GM12878 (cell line): ENCODE data around the gene TSC22D1. TPM values are rescaled to one million over a fixed set of nuclear protein-coding genes. Genes with fewer than 3 reads are reported as not detected.

Experiments
- ATAC-seq: fragments of 200-7000 bp; cut with Tn5 transposase; 3 replicates; pipeline ENCODE4 v1.9.1; 2020; ENCODE audit warnings: mild to moderate bottlenecking, moderate library complexity
- BruUV-seq: library from RNA; stranded (reverse); fragments of 400-500 nt; replicated peaks from 2 replicates; lab custom pipeline; 2021; lab: Mats Ljungman, UMichigan
- CTCF ChIA-PET: fragments of 300-600 bp; sonication (Branson Sonifier 250); formaldehyde crosslinking; extraction: SDS; loops from one replicate; lab custom pipeline; 2021; ENCODE audit warnings: inconsistent platforms; lab: Yijun Ruan, JAX
- POLR2A ChIA-PET: fragments of 350-600 bp; formaldehyde crosslinking; extraction: SDS; loops from one replicate; lab custom pipeline; 2021; ENCODE audit warnings: inconsistent platforms; lab: Charles Lee
- RAD21 ChIA-PET: fragments of 300-600 bp; sonication (Branson Sonifier 250); formaldehyde crosslinking; loops from one replicate; lab custom pipeline; 2023; ENCODE audit warnings: antibody characterized with exemption; ENCODE audit not compliant: unreplicated experiment; lab: Charles Lee
- SMC1A ChIA-PET: fragments of 300-600 bp; sonication (Branson Sonifier 250); formaldehyde crosslinking; loops from one replicate; lab custom pipeline; 2023; ENCODE audit not compliant: unreplicated experiment, uncharacterized antibody; lab: Charles Lee
- DNase-seq: peaks from one replicate; pipeline ENCODE4 v3.0.0-alpha.2; 2011; ENCODE audit warnings: low read depth, low spot score
- FAIRE-seq: peaks from 3 replicates; lab custom pipeline; 2011; peaks lifted over from hg19 to GRCh38; lab: Jason Lieb, UNC
- H2AFZ ChIP-seq: 2 replicates; pipeline ENCODE4 v1.6.0; 2011; ENCODE audit warnings: low read depth, low read length, control low read depth; ENCODE audit not compliant: control insufficient read depth
- H3K27ac ChIP-seq: 2 replicates; pipeline ENCODE4 v1.5.1; 2011; ENCODE audit warnings: control low read depth; ENCODE audit not compliant: control insufficient read depth, insufficient read depth
- H3K27me3 ChIP-seq, 2 experiments: replicated peaks in 1 of 2; 2 replicates each; pipeline versions ENCODE4 v1.6.0 to v1.6.1; 2011; ENCODE audit warnings: low read length in 1 of 2; ENCODE audit not compliant: control insufficient read depth in 2 of 2, insufficient read depth in 2 of 2
- H3K36me3 ChIP-seq, 2 experiments: 2 replicates each; pipeline ENCODE4 v1.5.1; 2011; ENCODE audit warnings: low read length in 1 of 2; ENCODE audit not compliant: control insufficient read depth in 2 of 2, insufficient read depth in 2 of 2
- H3K4me1 ChIP-seq: 2 replicates; pipeline ENCODE4 v1.6.1; 2011; ENCODE audit warnings: mild to moderate bottlenecking, low read length, moderate library complexity, mixed read lengths; ENCODE audit not compliant: control insufficient read depth, insufficient read depth
- H3K4me2 ChIP-seq: 2 replicates; pipeline ENCODE4 v1.6.0; 2011; ENCODE audit warnings: control low read depth; ENCODE audit not compliant: control insufficient read depth, insufficient read depth
- H3K4me3 ChIP-seq: fragments of 200-600 bp; sonication (generic); 2 replicates; pipeline ENCODE4 v1.5.1; 2016
- H3K79me2 ChIP-seq: 2 replicates; pipeline ENCODE4 v1.6.0; 2011; ENCODE audit warnings: low read length; ENCODE audit not compliant: control insufficient read depth, insufficient read depth
- H3K9ac ChIP-seq: 2 replicates; pipeline ENCODE4 v1.8.0; 2011; ENCODE audit warnings: low read length, control low read depth, mixed read lengths; ENCODE audit not compliant: control insufficient read depth, insufficient read depth
- H3K9me3 ChIP-seq: replicated peaks from 3 replicates; pipeline ENCODE4 v1.5.1; 2011; ENCODE audit warnings: mild to moderate bottlenecking, low read length; ENCODE audit not compliant: control insufficient read depth, insufficient read depth
- H4K20me1 ChIP-seq: 2 replicates; pipeline ENCODE4 v1.6.0; 2011; ENCODE audit not compliant: control insufficient read depth, insufficient read depth
- KLF5 ChIP-seq: fragments of 450-650 bp; IDR thresholded peaks from 2 replicates; pipeline ENCODE4 v1.6.1; 2014; ENCODE audit warnings: mild to moderate bottlenecking; ENCODE audit not compliant: partially characterized antibody
- MAX ChIP-seq: IDR thresholded peaks from 2 replicates; pipeline ENCODE4 v1.6.1; 2012; ENCODE audit warnings: low read depth, low read length, improper control_type of control experiment
- MEF2A ChIP-seq: IDR thresholded peaks from 2 replicates; pipeline ENCODE4 v1.6.1; 2011; ENCODE audit warnings: low read depth, mild to moderate bottlenecking, low read length, moderate library complexity; ENCODE audit not compliant: insufficient read depth
- MLLT1 ChIP-seq: fragments of 450-650 bp; IDR thresholded peaks from 2 replicates; pipeline ENCODE4 v1.6.1; 2016; ENCODE audit warnings: mild to moderate bottlenecking
- MXI1 ChIP-seq: fragments of 150-350 bp; IDR thresholded peaks from 2 replicates; pipeline ENCODE4 v1.6.1; 2011; ENCODE audit warnings: low read depth, mild to moderate bottlenecking, inconsistent platforms, low read length, improper control_type of control experiment
- NFIC ChIP-seq: IDR thresholded peaks from 2 replicates; pipeline ENCODE4 v1.6.1; 2012; ENCODE audit warnings: low read depth, mild to moderate bottlenecking, inconsistent platforms, low read length, moderate library complexity
- PAX5 ChIP-seq: IDR thresholded peaks from 2 replicates; pipeline ENCODE4 v1.6.1; 2011; ENCODE audit warnings: low read depth, low read length, borderline replicate concordance
- RAD21 ChIP-seq: IDR thresholded peaks from 2 replicates; pipeline ENCODE4 v1.6.1; 2011; ENCODE audit warnings: mild to moderate bottlenecking, low read depth, low read length, moderate library complexity; ENCODE audit not compliant: insufficient read depth
- RELA ChIP-seq: fragments of 450-650 bp; IDR thresholded peaks from 2 replicates; pipeline ENCODE4 v1.8.0; 2014; ENCODE audit warnings: borderline replicate concordance; ENCODE audit not compliant: partially characterized antibody
- RFX5 ChIP-seq: IDR thresholded peaks from 2 replicates; pipeline ENCODE4 v1.6.1; 2011; ENCODE audit warnings: low read depth, low read length, improper control_type of control experiment
- SMARCA5 ChIP-seq: fragments of 450-650 bp; IDR thresholded peaks from 2 replicates; pipeline ENCODE4 v1.6.1; 2017; ENCODE audit warnings: mild to moderate bottlenecking
- SREBF1 ChIP-seq: IDR thresholded peaks from 2 replicates; pipeline ENCODE4 v1.6.1; 2012; ENCODE audit warnings: mild to moderate bottlenecking, low read length
- TCF12 ChIP-seq: IDR thresholded peaks from 2 replicates; pipeline ENCODE4 v1.6.1; 2011; ENCODE audit warnings: low read depth, mild to moderate bottlenecking, low read length
- ZNF622 ChIP-seq: fragments of 450-650 bp; IDR thresholded peaks from 2 replicates; pipeline ENCODE4 v1.6.1; 2017; ENCODE audit warnings: mild to moderate bottlenecking, inconsistent platforms
- WGBS: methylation state at CpG from one replicate; pipeline ENCODE4 v1.1.6; 2016; ENCODE audit warnings: low lambda C conversion rate; ENCODE audit not compliant: insufficient replicate concordance, insufficient coverage; ENCODE audit errors: missing lambda C conversion rate; 5-methylcytosine and 5-hydroxymethylcytosine counted together
- in situ Hi-C: fragments of 300-500 bp; cut with MboI; formaldehyde crosslinking; loops from 9 replicates; pipeline ENCODE4 v1.14.3; 2018; ENCODE audit warnings: mixed read lengths
- intact Hi-C: fragments of 100-400 bp; cut with micrococcal nuclease; formaldehyde crosslinking; loops from one replicate; pipeline ENCODE4 v1.14.2; 2022; ENCODE audit not compliant: unreplicated experiment
- polyA plus RNA-seq, 11 experiments: library from polyadenylated mRNA; depleted of rRNA in 4 of 11; unstranded in 6 of 11; stranded (reverse) in 5 of 11; fragments of >200 nt; fragmentation: Nextera tagmentation in 4 of 11; fragmentation: Illumina TruSeq in 1 of 11; extraction: Ambion mirVana in 4 of 11; extraction: Trizol in 1 of 11; gene quantifications; 1 replicate in 1 of 11; 2 replicates in 10 of 11; pipeline versions ENCODE4 v1.2.1 to v1.2.3, GENCODE V29; 2011 to 2016; ENCODE audit warnings: inconsistent platforms in 2 of 11, missing spikeins in 2 of 11, low read depth in 1 of 11
- total RNA-seq, 4 experiments: library from RNA; depleted of rRNA in 3 of 4; stranded (reverse); fragments of >200 nt in 3 of 4; fragmentation: Illumina TruSeq in 1 of 4; extraction: Trizol in 1 of 4; gene quantifications; 2 replicates each; pipeline versions ENCODE4 v1.2.1 to v1.2.3, GENCODE V29; 2013 to 2021
- TF ChIP-seq, protein P1 (sequence below): fragments of 450-650 bp; formaldehyde crosslinking; IDR thresholded peaks from 2 replicates; pipeline ENCODE4 v1.4.0; 2022; ENCODE audit warnings: mild to moderate bottlenecking, moderate library complexity
- TF ChIP-seq, protein P2 (sequence below): IDR thresholded peaks from 2 replicates; pipeline ENCODE4 v1.6.1; 2011; ENCODE audit warnings: mild to moderate bottlenecking, low read depth, low read length, moderate library complexity; ENCODE audit not compliant: insufficient replicate concordance

The TSC22D1 gene
- total and polyA plus RNA-seq, 10 of the 15 experiments (the other 5 are each of a cell fraction or from before 2014, with no cell fraction given), result 0.37 to 15.7 (median 7.5) TPM

- Histone ChIP-seq H3K27me3 (peaks cover 3 to 4% of the 10 kb centered on the region in 2 experiments; a peak in 3 of 4 replicates), H3K36me3 (no peaks in the 10 kb centered on the region), H3K79me2 (no peaks in the 10 kb centered on the region), H3K9ac (no peak overlapping the region), H4K20me1 (no peaks in the 10 kb centered on the region), H3K9me3 (no peaks in the 10 kb centered on the region), H3K4me1 (no peaks in the 10 kb centered on the region), H3K27ac (no peak overlapping the region), H3K4me2 (no peak overlapping the region), H3K4me3 (no peak overlapping the region), H2AFZ (no peak overlapping the region)
- SMC1A ChIA-PET, result no interaction called here
- POLR2A ChIA-PET, result no interaction called here
- no peak for FAIRE-seq
- in situ Hi-C loops (no loop called here), intact Hi-C loops (no loop called here)
- no peak for DNase-seq
- CTCF ChIA-PET, result no interaction called here
- RAD21 ChIA-PET, result no interaction called here
- ATAC-seq, result no peak
- WGBS, result 13% methylated on average over 4 of the region's 4 CpGs
- BruUV-seq, result no TSS peak
- TF ChIP-seq SREBF1, result no peak
- TF ChIP-seq RELA, result no peak
- no peak for TF ChIP-seq KLF5
- TF ChIP-seq NFIC, result no peak
- no peak for TF ChIP-seq MXI1
- TF ChIP-seq, protein P1, sequence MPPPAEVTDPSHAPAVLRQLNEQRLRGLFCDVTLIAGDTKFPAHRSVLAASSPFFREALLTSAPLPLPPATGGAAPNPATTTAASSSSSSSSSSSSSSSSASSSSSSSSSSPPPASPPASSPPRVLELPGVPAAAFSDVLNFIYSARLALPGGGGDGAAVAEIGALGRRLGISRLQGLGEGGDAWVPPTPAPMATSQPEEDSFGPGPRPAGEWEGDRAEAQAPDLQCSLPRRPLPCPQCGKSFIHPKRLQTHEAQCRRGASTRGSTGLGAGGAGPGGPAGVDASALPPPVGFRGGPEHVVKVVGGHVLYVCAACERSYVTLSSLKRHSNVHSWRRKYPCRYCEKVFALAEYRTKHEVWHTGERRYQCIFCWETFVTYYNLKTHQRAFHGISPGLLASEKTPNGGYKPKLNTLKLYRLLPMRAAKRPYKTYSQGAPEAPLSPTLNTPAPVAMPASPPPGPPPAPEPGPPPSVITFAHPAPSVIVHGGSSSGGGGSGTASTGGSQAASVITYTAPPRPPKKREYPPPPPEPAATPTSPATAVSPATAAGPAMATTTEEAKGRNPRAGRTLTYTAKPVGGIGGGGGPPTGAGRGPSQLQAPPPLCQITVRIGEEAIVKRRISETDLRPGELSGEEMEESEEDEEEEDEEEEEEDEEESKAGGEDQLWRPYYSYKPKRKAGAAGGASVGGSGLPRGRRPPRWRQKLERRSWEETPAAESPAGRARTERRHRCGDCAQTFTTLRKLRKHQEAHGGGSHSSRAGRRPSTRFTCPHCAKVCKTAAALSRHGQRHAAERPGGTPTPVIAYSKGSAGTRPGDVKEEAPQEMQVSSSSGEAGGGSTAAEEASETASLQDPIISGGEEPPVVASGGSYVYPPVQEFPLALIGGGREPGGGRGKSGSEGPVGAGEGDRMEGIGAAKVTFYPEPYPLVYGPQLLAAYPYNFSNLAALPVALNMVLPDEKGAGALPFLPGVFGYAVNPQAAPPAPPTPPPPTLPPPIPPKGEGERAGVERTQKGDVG (CRISPR knock-in tag), result no peak
- TF ChIP-seq MLLT1, result no peak
- no peak for TF ChIP-seq PAX5
- TF ChIP-seq SMARCA5, result no peak
- no peak for TF ChIP-seq ZNF622
- TF ChIP-seq RFX5, result no peak
- TF ChIP-seq MAX, result no peak
- TF ChIP-seq, protein P2, sequence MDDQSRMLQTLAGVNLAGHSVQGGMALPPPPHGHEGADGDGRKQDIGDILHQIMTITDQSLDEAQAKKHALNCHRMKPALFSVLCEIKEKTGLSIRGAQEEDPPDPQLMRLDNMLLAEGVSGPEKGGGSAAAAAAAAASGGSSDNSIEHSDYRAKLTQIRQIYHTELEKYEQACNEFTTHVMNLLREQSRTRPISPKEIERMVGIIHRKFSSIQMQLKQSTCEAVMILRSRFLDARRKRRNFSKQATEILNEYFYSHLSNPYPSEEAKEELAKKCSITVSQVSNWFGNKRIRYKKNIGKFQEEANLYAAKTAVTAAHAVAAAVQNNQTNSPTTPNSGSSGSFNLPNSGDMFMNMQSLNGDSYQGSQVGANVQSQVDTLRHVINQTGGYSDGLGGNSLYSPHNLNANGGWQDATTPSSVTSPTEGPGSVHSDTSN, result no peak
- no peak for TF ChIP-seq RAD21
- TF ChIP-seq TCF12, result no peak
- no peak for TF ChIP-seq MEF2A
These were observed 187.0 kb downstream of the TSC22D1 start for GRCh38 chr13:44389060-44389666.
